GM18505 (cell line): ENCODE results near the gene ZSWIM7.
"Not testable (repeated sequence)": the region's sequence is repeated elsewhere in the genome, so short reads cannot be mapped to it uniquely, and the experiment has no call there.

Source experiments
- ATAC-seq: cut with Tn5 transposase; IDR thresholded peaks from one replicate; pipeline ENCODE4 v1.9.1; 2021; ENCODE audit not compliant: unreplicated experiment
- POLR2A ChIP-seq: IDR thresholded peaks from 4 replicates; pipeline ENCODE4 v1.6.1; 2011; ENCODE audit warnings: borderline replicate concordance; ENCODE audit not compliant: insufficient read depth, insufficient read length; ENCODE audit errors: extremely low read depth

ZSWIM7 gene

GRCh38 chr17:15945527-15946191 is 53.8 kb downstream of the ZSWIM7 start:
- ATAC-seq: no peak
- no peak for TF ChIP-seq POLR2A

GRCh38 chr17:15944759-15945526 is 54.6 kb downstream of the ZSWIM7 start, which contains the start of gene ADORA2B:
TSS of gene ADORA2B (plus strand) at chr17:15945130. CDS start at chr17:15945249, 119 bp downstream.
- no peak for TF ChIP-seq POLR2A
- peak; percentile 54 for ATAC-seq

GRCh38 chr17:15943971-15944758 is 55.3 kb downstream of the ZSWIM7 start:
- no peak for TF ChIP-seq POLR2A
- peak; percentile 73 for ATAC-seq

GRCh38 chr17:15942207-15942833 is 57.2 kb downstream of the ZSWIM7 start:
- TF ChIP-seq POLR2A: no peak
- no peak for ATAC-seq

- TF ChIP-seq POLR2A: no peak
- no peak for ATAC-seq
Measured at GRCh38 chr17:15941781-15942180, 57.7 kb downstream of the ZSWIM7 start.

GRCh38 chr17:15936481-15936880 is 63.0 kb downstream of the ZSWIM7 start:
- ATAC-seq: not testable (repeated sequence)

GRCh38 chr17:15935891-15936290 is 63.6 kb downstream of the ZSWIM7 start:
- ATAC-seq: no peak
- no peak for TF ChIP-seq POLR2A

GRCh38 chr17:15934866-15935265 is 64.6 kb downstream of the ZSWIM7 start:
- ATAC-seq: no peak
- TF ChIP-seq POLR2A: no peak

GRCh38 chr17:15931394-15931793 is 68.1 kb downstream of the ZSWIM7 start:
- TF ChIP-seq POLR2A: no peak
- no peak for ATAC-seq

- no peak for TF ChIP-seq POLR2A
- no peak for ATAC-seq
Measured at GRCh38 chr17:15930426-15930825, 69.1 kb downstream of the ZSWIM7 start.

- ATAC-seq: no peak
- TF ChIP-seq POLR2A: no peak
Measured at GRCh38 chr17:15929941-15930340, 69.6 kb downstream of the ZSWIM7 start.

GRCh38 chr17:15928286-15928785 is 71.2 kb downstream of the ZSWIM7 start:
- no peak for TF ChIP-seq POLR2A
- no peak for ATAC-seq
